Chondrocyte (in vitro differentiated cells): ENCODE data around the gene RPRD1B. TPM values are rescaled to one million over a fixed set of nuclear protein-coding genes. Genes with fewer than 3 reads are reported as not detected.

Experiments
- DNase-seq: peaks from one replicate; pipeline ENCODE4 v3.0.0; 2021; ENCODE audit warnings: mixed read lengths, low spot score
- H3K27ac Mint-ChIP-seq: one replicate; pipeline ENCODE4 v1.8.0; 2021; ENCODE audit warnings: mild to moderate bottlenecking, moderate library complexity, mixed read lengths; ENCODE audit not compliant: unreplicated experiment
- H3K27me3 Mint-ChIP-seq: 2 replicates; pipeline ENCODE4 v1.8.0; 2021; ENCODE audit warnings: low read depth, mixed read lengths
- H3K36me3 Mint-ChIP-seq: 2 replicates; pipeline ENCODE4 v1.8.0; 2021; ENCODE audit warnings: low read depth, mixed read lengths
- H3K4me1 Mint-ChIP-seq: 2 replicates; pipeline ENCODE4 v1.8.0; 2021; ENCODE audit warnings: low read depth, mild to moderate bottlenecking, mixed read lengths
- H3K4me3 Mint-ChIP-seq: one replicate; pipeline ENCODE4 v1.8.0; 2021; ENCODE audit warnings: mild to moderate bottlenecking, moderate library complexity, mixed read lengths; ENCODE audit not compliant: unreplicated experiment
- H3K9me3 Mint-ChIP-seq: 2 replicates; pipeline ENCODE4 v1.8.0; 2021; ENCODE audit warnings: low read depth, mixed read lengths
- CTCF ChIP-seq: fragments of 200-600 bp; sonication (generic); IDR thresholded peaks from 2 replicates; pipeline ENCODE4 v1.5.0; 2021; ENCODE audit warnings: antibody characterized with exemption, mild to moderate bottlenecking, moderate library complexity
- total RNA-seq: library from RNA; stranded (reverse); gene quantifications from 3 replicates; pipeline ENCODE4 v1.2.1, GENCODE V29; 2021

RPRD1B gene
- total RNA-seq, 1 donor from 2014 or later, result 16.9 TPM

GRCh38 chr20:38023181-38024001 is 10.2 kb upstream of the RPRD1B start:
- Mint-ChIP-seq H3K9me3 (peaks cover 2% of the 10 kb centered on the region), H3K27me3 (no peaks in the 10 kb centered on the region), H3K4me3 (no peak overlapping the region), H3K4me1 (peaks cover 18% of the 10 kb centered on the region), H3K36me3 (peaks cover 1% of the 10 kb centered on the region), H3K27ac (peak overlapping the region; percentile 76)
- no peak for DNase-seq
- TF ChIP-seq CTCF, result no peak

GRCh38 chr20:38024496-38024895 is 9.1 kb upstream of the RPRD1B start:
- Mint-ChIP-seq H3K27ac (peak overlapping the region; percentile 65), H3K4me1 (peaks cover 18% of the 10 kb centered on the region), H3K27me3 (no peaks in the 10 kb centered on the region), H3K4me3 (no peak overlapping the region), H3K36me3 (peaks cover 3% of the 10 kb centered on the region), H3K9me3 (peaks cover 4% of the 10 kb centered on the region)
- no peak for DNase-seq
- TF ChIP-seq CTCF, result no peak

GRCh38 chr20:38029453-38029852 is 4.1 kb upstream of the RPRD1B start:
- no peak overlapping the region for H3K4me3 Mint-ChIP-seq
- H3K9me3 Mint-ChIP-seq, result peaks cover 6% of the 10 kb centered on the region

GRCh38 chr20:38031957-38032356 is 1.6 kb upstream of the RPRD1B start:
- H3K4me1 Mint-ChIP-seq, result peaks cover 38% of the 10 kb centered on the region
- TF ChIP-seq CTCF, result no peak
- DNase-seq, result no peak
- no peak overlapping the region for H3K27ac Mint-ChIP-seq
- peaks cover 6% of the 10 kb centered on the region for H3K9me3 Mint-ChIP-seq
- H3K36me3 Mint-ChIP-seq, result peaks cover 3% of the 10 kb centered on the region
- H3K4me3 Mint-ChIP-seq, result peak overlapping the region; percentile 87
- no peaks in the 10 kb centered on the region for H3K27me3 Mint-ChIP-seq

More at GRCh38 chr20:38029453-38029852, 4.1 kb upstream of the RPRD1B start:
- TF ChIP-seq CTCF, result no peak
- Mint-ChIP-seq H3K4me1 (peaks cover 24% of the 10 kb centered on the region), H3K27ac (no peak overlapping the region), H3K27me3 (no peaks in the 10 kb centered on the region), H3K36me3 (peaks cover 3% of the 10 kb centered on the region)
- DNase-seq, result no peak

GRCh38 chr20:38032585-38033329 is 789 bp upstream of the RPRD1B start:
- Mint-ChIP-seq H3K27ac (peak overlapping the region; percentile 94), H3K9me3 (peaks cover 6% of the 10 kb centered on the region), H3K4me1 (peaks cover 44% of the 10 kb centered on the region), H3K36me3 (peaks cover 3% of the 10 kb centered on the region), H3K27me3 (no peaks in the 10 kb centered on the region), H3K4me3 (peak overlapping the region; percentile 87)
- TF ChIP-seq CTCF, result no peak
- no peak for DNase-seq
